SK-N-SH treated with all-trans-retinoic acid at 6 μM for 48 hours (cell line): ENCODE data around the gene RABGAP1L.
"Not testable (repeated sequence)": the region's sequence is repeated elsewhere in the genome, so short reads cannot be mapped to it uniquely, and the experiment has no call there.

Experiments
- ATAC-seq: fragments of 200-7000 bp; cut with Tn5 transposase; 3 replicates; pipeline ENCODE4 v1.9.1; 2020; ENCODE audit warnings: mild to moderate bottlenecking, moderate library complexity
- ARNTL ChIP-seq: fragments of 450-650 bp; formaldehyde crosslinking; IDR thresholded peaks from 2 replicates; pipeline ENCODE4 v1.5.0; 2020; ENCODE audit warnings: low read depth, mild to moderate bottlenecking, moderate library complexity, borderline replicate concordance
- BACH2 ChIP-seq: fragments of 250-450 bp; sonication (Bioruptor Pico); IDR thresholded peaks from 2 replicates; pipeline ENCODE4 v1.9.0; 2021; ENCODE audit warnings: mild to moderate bottlenecking, borderline replicate concordance
- CSDC2 ChIP-seq: fragments of 250-450 bp; sonication (Bioruptor Pico); IDR thresholded peaks from 2 replicates; pipeline ENCODE4 v1.5.0; 2020; ENCODE audit warnings: mild to moderate bottlenecking, moderate library complexity
- CSRNP3 ChIP-seq: fragments of 250-450 bp; sonication (Bioruptor Pico); IDR thresholded peaks from 2 replicates; pipeline ENCODE4 v1.5.1; 2021; ENCODE audit warnings: mild to moderate bottlenecking, moderate library complexity
- ISL1 ChIP-seq: fragments of 250-450 bp; sonication (Bioruptor Pico); IDR thresholded peaks from 2 replicates; pipeline ENCODE4 v2.1.2; 2022; ENCODE audit warnings: mild to moderate bottlenecking, moderate library complexity
- OSR1 ChIP-seq: fragments of 250-450 bp; sonication (Bioruptor Pico); IDR thresholded peaks from 2 replicates; pipeline ENCODE4 v1.8.0; 2022; ENCODE audit warnings: moderate library complexity, mild to moderate bottlenecking, inconsistent platforms
- PATZ1 ChIP-seq: fragments of 250-450 bp; sonication (Bioruptor Pico); IDR thresholded peaks from 2 replicates; pipeline ENCODE4 v1.8.0; 2020; ENCODE audit warnings: mild to moderate bottlenecking, moderate library complexity, borderline replicate concordance
- POU6F1 ChIP-seq: fragments of 250-450 bp; sonication (Bioruptor Pico); IDR thresholded peaks from 2 replicates; pipeline ENCODE4 v1.8.0; 2021; ENCODE audit warnings: low read depth, mild to moderate bottlenecking, moderate library complexity, borderline replicate concordance
- PPARA ChIP-seq: fragments of 250-450 bp; sonication (Bioruptor Pico); IDR thresholded peaks from 2 replicates; pipeline ENCODE4 v1.5.0; 2020; ENCODE audit warnings: mild to moderate bottlenecking, borderline replicate concordance
- RARB ChIP-seq: fragments of 250-450 bp; sonication (Bioruptor Pico); IDR thresholded peaks from 2 replicates; pipeline ENCODE4 v1.8.0; 2021; ENCODE audit warnings: mild to moderate bottlenecking, moderate library complexity
- SNAI2 ChIP-seq: fragments of 250-450 bp; sonication (Bioruptor Pico); IDR thresholded peaks from 2 replicates; pipeline ENCODE4 v1.5.0; 2020; ENCODE audit warnings: mild to moderate bottlenecking, moderate library complexity
- TCF4 ChIP-seq: fragments of 250-450 bp; sonication (Bioruptor Pico); IDR thresholded peaks from 2 replicates; pipeline ENCODE4 v1.8.0; 2021; ENCODE audit warnings: mild to moderate bottlenecking, moderate library complexity, borderline replicate concordance
- TOX ChIP-seq: fragments of 250-450 bp; sonication (Bioruptor Pico); IDR thresholded peaks from 2 replicates; pipeline ENCODE4 v1.8.0; 2021; ENCODE audit warnings: mild to moderate bottlenecking, moderate library complexity, borderline replicate concordance
- TSHZ2 ChIP-seq: fragments of 250-450 bp; sonication (Bioruptor Pico); IDR thresholded peaks from 2 replicates; pipeline ENCODE4 v1.5.0; 2020; ENCODE audit warnings: mild to moderate bottlenecking, moderate library complexity
- ZC3H10 ChIP-seq: fragments of 250-450 bp; sonication (Bioruptor Pico); IDR thresholded peaks from 2 replicates; pipeline ENCODE4 v1.5.1; 2021; ENCODE audit warnings: mild to moderate bottlenecking, moderate library complexity
- ZFP3 ChIP-seq: fragments of 250-450 bp; sonication (Bioruptor Pico); IDR thresholded peaks from 2 replicates; pipeline ENCODE4 v1.5.0; 2020; ENCODE audit warnings: mild to moderate bottlenecking, moderate library complexity
- ZFP30 ChIP-seq: fragments of 450-650 bp; formaldehyde crosslinking; IDR thresholded peaks from 2 replicates; pipeline ENCODE4 v1.5.0; 2022; ENCODE audit warnings: mild to moderate bottlenecking, moderate library complexity
- ZNF565 ChIP-seq: fragments of 450-650 bp; formaldehyde crosslinking; conservative IDR thresholded peaks from 2 replicates; pipeline ENCODE4 v1.5.0; 2020; ENCODE audit warnings: low read depth, mild to moderate bottlenecking, moderate library complexity
- ZNF70 ChIP-seq: fragments of 450-650 bp; formaldehyde crosslinking; IDR thresholded peaks from 2 replicates; pipeline ENCODE4 v1.5.0; 2020; ENCODE audit warnings: mild to moderate bottlenecking, moderate library complexity
- ZNF8 ChIP-seq: fragments of 450-650 bp; formaldehyde crosslinking; IDR thresholded peaks from 2 replicates; pipeline ENCODE4 v1.5.0; 2020; ENCODE audit warnings: mild to moderate bottlenecking, moderate library complexity

Gene RABGAP1L

GRCh38 chr1:174693085-174693484 is 533.8 kb downstream of the RABGAP1L start:
- ATAC-seq, result peak; percentile 51
- no peak for TF ChIP-seq CSRNP3 (CRISPR knock-in tag)
- TF ChIP-seq RARB (CRISPR knock-in tag), result no peak
- no peak for TF ChIP-seq BACH2 (CRISPR knock-in tag)
- no peak for TF ChIP-seq ISL1 (CRISPR knock-in tag)
- TF ChIP-seq ARNTL, result no peak
- TF ChIP-seq POU6F1 (CRISPR knock-in tag), result no peak
- TF ChIP-seq ZNF8 (CRISPR knock-in tag), result no peak
- TF ChIP-seq ZNF565 (CRISPR knock-in tag), result no peak
- TF ChIP-seq PPARA, result no peak
- no peak for TF ChIP-seq TCF4 (CRISPR knock-in tag)
- TF ChIP-seq ZNF70 (CRISPR knock-in tag), result no peak
- no peak for TF ChIP-seq ZFP30 (CRISPR knock-in tag)
- TF ChIP-seq TSHZ2 (CRISPR knock-in tag), result no peak
- TF ChIP-seq ZC3H10 (CRISPR knock-in tag), result no peak
- TF ChIP-seq ZFP3 (CRISPR knock-in tag), result no peak
- no peak for TF ChIP-seq OSR1
- no peak for TF ChIP-seq SNAI2 (CRISPR knock-in tag)
- TF ChIP-seq, all 23 proteins: peak for 0

GRCh38 chr1:174693539-174693938 is 534.2 kb downstream of the RABGAP1L start:
- ATAC-seq, result not testable (repeated sequence)

GRCh38 chr1:174696026-174696821 is 536.9 kb downstream of the RABGAP1L start:
- ATAC-seq, result no peak
- TF ChIP-seq ZNF565 (CRISPR knock-in tag) (no peak), PPARA (no peak), CSDC2 (no peak), OSR1 (no peak), SNAI2 (CRISPR knock-in tag) (no peak), ZNF8 (CRISPR knock-in tag) (no peak), BACH2 (CRISPR knock-in tag) (no peak), ZFP3 (CRISPR knock-in tag) (no peak), TCF4 (CRISPR knock-in tag) (no peak), TSHZ2 (CRISPR knock-in tag) (no peak), TOX (CRISPR knock-in tag) (no peak), PATZ1 (no peak)
